ENCODE data around the gene MCM5.
"Not testable (repeated sequence)": the region's sequence is repeated elsewhere in the genome, so short reads cannot be mapped to it uniquely, and the experiment has no call there.

Gene MCM5

GRCh38 chr22:35399678-35400500 lies at the start of gene MCM5:
Gene MCM5, plus strand, starts transcription at chr22:35400140. Its CDS starts 299 bp downstream, at chr22:35400439.
- H3K4me3 Mint-ChIP-seq: peak within 1 kb of the TSS; percentile 99
- H3K27me3 Mint-ChIP-seq: no peaks in the 10 kb centered on the region
- peaks cover 30% of the 10 kb centered on the region for H3K36me3 Mint-ChIP-seq
- peaks cover 56% of the 10 kb centered on the region for H3K4me1 Mint-ChIP-seq
- CTCF ChIA-PET: no interaction called here
- peak; percentile 99 for DNase-seq
- peak within 1 kb of the TSS; percentile 97 for H3K27ac Mint-ChIP-seq
- H3K9me3 Mint-ChIP-seq: no peaks in the 10 kb centered on the region

- peaks cover 36% of the 10 kb centered on the region for H3K27me3 Mint-ChIP-seq
- no peaks in the 10 kb centered on the region for H3K9me3 Mint-ChIP-seq
- peaks cover under 1% of the 10 kb centered on the region for H3K36me3 Mint-ChIP-seq
- H3K4me3 Mint-ChIP-seq: peak overlapping the region; percentile 65
- H3K27ac Mint-ChIP-seq: peak overlapping the region; percentile 77
- peaks cover 27% of the 10 kb centered on the region for H3K4me1 Mint-ChIP-seq
- peak; percentile 93 for DNase-seq
- CTCF ChIA-PET: interaction anchor here (0.6 to 2.5 kb wide), 16 partner anchors 10 to 571 kb away, joined by 3 to 23 read pairs (median 3); no protein-coding TSS in a partner anchor
Measured at GRCh38 chr22:35350539-35351503, 49.1 kb upstream of the MCM5 start.

GRCh38 chr22:35352214-35353111 lies 47.5 kb upstream of the MCM5 start:
- peak overlapping the region; percentile 82 for H3K27ac Mint-ChIP-seq
- peak; percentile 58 for DNase-seq
- H3K9me3 Mint-ChIP-seq: no peaks in the 10 kb centered on the region
- peak overlapping the region; percentile 16 for H3K4me3 Mint-ChIP-seq
- H3K27me3 Mint-ChIP-seq: peaks cover 47% of the 10 kb centered on the region
- no peaks in the 10 kb centered on the region for H3K36me3 Mint-ChIP-seq
- CTCF ChIA-PET: interaction anchor here (1.0 to 1.6 kb wide), 2 partner anchors 22 to 231 kb away, joined by 3 to 7 read pairs; no protein-coding TSS in a partner anchor
- peaks cover 27% of the 10 kb centered on the region for H3K4me1 Mint-ChIP-seq

GRCh38 chr22:35353318-35353717 lies 46.6 kb upstream of the MCM5 start:
- CTCF ChIA-PET: interaction anchor here (1.6 kb wide), 1 partner anchor 230 kb away, joined by 7 read pairs; no protein-coding TSS in a partner anchor
- Mint-ChIP-seq H3K27ac (peak overlapping the region; percentile 62), H3K4me1 (peaks cover 27% of the 10 kb centered on the region), H3K4me3 (no peak overlapping the region), H3K27me3 (peaks cover 55% of the 10 kb centered on the region), H3K36me3 (no peaks in the 10 kb centered on the region), H3K9me3 (no peaks in the 10 kb centered on the region)
- no peak for DNase-seq

GRCh38 chr22:35354068-35354467 lies 45.9 kb upstream of the MCM5 start:
- CTCF ChIA-PET: interaction anchor here (1.6 kb wide), 1 partner anchor 229 kb away, joined by 7 read pairs; no protein-coding TSS in a partner anchor
- no peak for DNase-seq
- peaks cover 57% of the 10 kb centered on the region for H3K27me3 Mint-ChIP-seq
- no peaks in the 10 kb centered on the region for H3K36me3 Mint-ChIP-seq
- no peak overlapping the region for H3K4me3 Mint-ChIP-seq
- no peaks in the 10 kb centered on the region for H3K9me3 Mint-ChIP-seq
- no peak overlapping the region for H3K27ac Mint-ChIP-seq
- H3K4me1 Mint-ChIP-seq: peaks cover 27% of the 10 kb centered on the region

- no peak overlapping the region for H3K27ac Mint-ChIP-seq
- H3K36me3 Mint-ChIP-seq: no peaks in the 10 kb centered on the region
- H3K9me3 Mint-ChIP-seq: no peaks in the 10 kb centered on the region
- H3K27me3 Mint-ChIP-seq: peaks cover 60% of the 10 kb centered on the region
- DNase-seq: no peak
- CTCF ChIA-PET: no interaction called here
- no peak overlapping the region for H3K4me3 Mint-ChIP-seq
- H3K4me1 Mint-ChIP-seq: no peaks in the 10 kb centered on the region
Measured at GRCh38 chr22:35357883-35358621, 41.9 kb upstream of the MCM5 start.

GRCh38 chr22:35359380-35360065 lies 40.4 kb upstream of the MCM5 start:
- DNase-seq: no peak
- CTCF ChIA-PET: no interaction called here
- Mint-ChIP-seq H3K27ac (no peak overlapping the region), H3K4me1 (no peaks in the 10 kb centered on the region), H3K9me3 (no peaks in the 10 kb centered on the region), H3K4me3 (no peak overlapping the region), H3K36me3 (no peaks in the 10 kb centered on the region), H3K27me3 (peaks cover 55% of the 10 kb centered on the region)

GRCh38 chr22:35361001-35361558 lies 38.9 kb upstream of the MCM5 start:
- Mint-ChIP-seq H3K4me1 (no peaks in the 10 kb centered on the region), H3K4me3 (no peak overlapping the region), H3K9me3 (no peaks in the 10 kb centered on the region), H3K27me3 (peaks cover 50% of the 10 kb centered on the region), H3K36me3 (no peaks in the 10 kb centered on the region), H3K27ac (no peak overlapping the region)
- CTCF ChIA-PET: interaction anchor here (0.8 kb wide), 1 partner anchor 10 kb away, joined by 3 read pairs; no protein-coding TSS in a partner anchor
- no peak for DNase-seq

- Mint-ChIP-seq H3K4me3 (no peak overlapping the region), H3K4me1 (no peaks in the 10 kb centered on the region), H3K27ac (no peak overlapping the region), H3K36me3 (no peaks in the 10 kb centered on the region), H3K27me3 (peaks cover 49% of the 10 kb centered on the region), H3K9me3 (no peaks in the 10 kb centered on the region)
- DNase-seq: no peak
- CTCF ChIA-PET: no interaction called here
Measured at GRCh38 chr22:35363566-35364086, 36.3 kb upstream of the MCM5 start.

GRCh38 chr22:35364230-35364629 lies 35.7 kb upstream of the MCM5 start:
- DNase-seq, H3K4me1 Mint-ChIP-seq, H3K9me3 Mint-ChIP-seq, CTCF ChIA-PET, H3K4me3 Mint-ChIP-seq, H3K36me3 Mint-ChIP-seq, H3K27ac Mint-ChIP-seq: not testable (repeated sequence)
- H3K27me3 Mint-ChIP-seq: peaks cover 54% of the 10 kb centered on the region

GRCh38 chr22:35367331-35367886 lies 32.5 kb upstream of the MCM5 start:
- CTCF ChIA-PET: no interaction called here

GRCh38 chr22:35368386-35368785 lies 31.6 kb upstream of the MCM5 start:
- Mint-ChIP-seq H3K27ac (no peak overlapping the region), H3K4me3 (no peak overlapping the region), H3K27me3 (peaks cover 63% of the 10 kb centered on the region), H3K36me3 (peaks cover 1% of the 10 kb centered on the region), H3K4me1 (peaks cover 4% of the 10 kb centered on the region), H3K9me3 (no peaks in the 10 kb centered on the region)
- CTCF ChIA-PET: no interaction called here
- no peak for DNase-seq

More at GRCh38 chr22:35367331-35367886, 32.5 kb upstream of the MCM5 start:
- no peak overlapping the region for H3K27ac Mint-ChIP-seq
- DNase-seq: no peak
- H3K4me1 Mint-ChIP-seq: peaks cover 4% of the 10 kb centered on the region
- H3K9me3 Mint-ChIP-seq: no peaks in the 10 kb centered on the region
- peaks cover 1% of the 10 kb centered on the region for H3K36me3 Mint-ChIP-seq
- peaks cover 62% of the 10 kb centered on the region for H3K27me3 Mint-ChIP-seq
- no peak overlapping the region for H3K4me3 Mint-ChIP-seq

Data from activated naive CD4-positive, alpha-beta T cell treated with anti-CD3 and anti-CD28 coated beads, Interleukin-2, amount 10 ng/mL, durations not matched to agents 7 days and 5 days (primary cell).